Measurements from ENCODE around the gene MTUS2.
"Not testable (repeated sequence)": the region's sequence is repeated elsewhere in the genome, so short reads cannot be mapped to it uniquely, and the experiment has no call there.

The MTUS2 gene

DNA sequence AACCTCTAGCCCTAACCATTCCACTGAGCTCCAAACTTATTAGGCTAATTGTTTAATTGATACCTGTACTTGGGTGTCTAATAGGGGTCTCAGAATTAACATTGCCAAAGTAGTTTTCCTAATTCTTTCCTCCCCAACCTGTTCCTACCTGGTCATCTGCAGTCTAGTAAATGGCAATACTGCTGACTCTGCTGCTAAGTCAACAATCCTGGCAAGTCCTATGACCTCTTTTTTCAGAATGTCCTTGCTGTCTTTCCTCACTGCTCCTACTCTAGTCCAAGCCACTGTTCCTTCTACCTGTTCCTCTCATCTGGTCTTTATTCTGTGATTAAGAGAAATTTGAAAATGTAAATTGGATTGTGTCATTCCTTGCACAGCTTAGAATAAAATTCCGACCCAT, 143.9 kb downstream of the MTUS2 start:
- no peak for DNase-seq

- DNase-seq: no peak
These were observed 144.7 kb downstream of the MTUS2 start for GRCh38 chr13:28964803-28965202.

GRCh38 chr13:28967029-28967915, 147.1 kb downstream of the MTUS2 start:
- DNase-seq: no peak

DNA sequence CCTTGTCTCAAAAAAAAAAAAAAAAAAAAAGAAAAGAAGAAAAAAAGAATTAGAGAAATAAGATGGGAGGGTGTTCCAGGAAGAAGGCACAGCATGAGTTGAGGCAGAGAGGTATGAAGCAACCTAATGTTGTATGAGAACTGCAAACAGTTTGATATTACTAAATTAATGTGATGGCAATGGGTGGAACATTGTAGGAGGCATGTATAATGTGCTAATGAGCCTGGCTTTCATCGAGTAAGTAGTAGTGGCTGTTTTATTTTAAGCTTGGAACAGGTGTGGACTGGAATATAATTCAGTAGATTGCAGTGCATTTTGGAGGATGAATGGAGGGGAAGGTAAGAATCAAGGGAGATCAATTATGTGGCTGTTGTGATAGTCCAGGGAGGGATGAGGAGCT, 156.1 kb downstream of the MTUS2 start:
- no peak for DNase-seq

DNA sequence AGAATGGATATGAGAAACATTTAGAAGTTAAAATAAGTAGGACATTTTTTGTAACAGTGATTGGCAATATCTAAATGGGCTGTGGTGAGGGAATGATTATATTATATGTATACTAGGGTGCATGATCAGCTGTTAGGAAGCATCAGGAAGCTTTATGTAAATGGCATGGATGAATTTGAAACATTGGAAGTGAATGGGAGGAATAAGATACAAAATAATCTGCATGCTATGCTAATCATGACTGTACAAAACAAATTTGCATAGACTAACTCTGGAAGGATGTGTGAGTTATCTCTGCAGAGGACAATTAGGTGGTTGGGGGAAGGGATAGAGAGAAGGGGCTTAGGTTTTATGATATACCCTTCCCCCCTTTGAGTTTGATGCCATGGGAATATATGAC, 156.5 kb downstream of the MTUS2 start:
- no peak for DNase-seq

DNA sequence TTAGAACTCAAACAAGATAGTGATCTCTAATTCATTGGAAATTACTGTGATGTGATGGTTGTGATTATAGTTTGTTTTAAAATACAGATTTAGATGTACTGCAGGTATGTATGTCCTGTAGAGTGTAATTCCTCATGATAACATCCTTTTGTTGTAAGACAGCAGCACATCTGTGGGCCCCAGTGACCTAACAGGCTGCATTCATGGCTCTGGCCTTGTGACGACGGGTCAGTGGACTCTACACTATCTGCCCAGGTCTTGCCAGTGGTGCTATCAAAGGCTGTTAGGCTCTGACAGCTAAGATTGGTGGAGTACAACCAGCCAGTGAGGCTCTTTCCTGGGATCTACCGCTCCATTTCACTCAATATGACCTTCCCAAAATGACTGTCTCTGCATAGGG, 158.4 kb downstream of the MTUS2 start:
- DNase-seq: no peak

GRCh38 chr13:28981530-28981929, 161.4 kb downstream of the MTUS2 start:
- DNase-seq: no peak

DNA sequence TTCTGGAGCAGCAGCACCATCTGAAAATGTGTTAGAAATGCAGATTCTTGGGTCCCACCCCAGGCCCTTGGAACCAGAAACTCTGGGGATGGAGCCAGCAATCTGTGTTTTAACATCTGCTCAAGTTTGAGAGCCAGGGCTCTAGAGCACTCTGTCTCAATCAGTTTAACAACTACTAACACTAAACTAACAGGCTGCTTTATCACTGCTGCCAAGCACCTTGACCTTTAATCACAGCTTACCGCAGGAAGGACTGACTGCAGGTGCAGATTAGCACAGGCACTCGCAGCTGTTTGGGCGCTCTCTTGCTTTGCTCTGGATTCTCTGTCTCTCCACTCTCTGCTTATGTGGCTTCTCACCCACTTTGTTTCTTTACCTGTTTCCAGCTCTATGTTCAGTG, 163.5 kb downstream of the MTUS2 start:
- DNase-seq: no peak

DNA sequence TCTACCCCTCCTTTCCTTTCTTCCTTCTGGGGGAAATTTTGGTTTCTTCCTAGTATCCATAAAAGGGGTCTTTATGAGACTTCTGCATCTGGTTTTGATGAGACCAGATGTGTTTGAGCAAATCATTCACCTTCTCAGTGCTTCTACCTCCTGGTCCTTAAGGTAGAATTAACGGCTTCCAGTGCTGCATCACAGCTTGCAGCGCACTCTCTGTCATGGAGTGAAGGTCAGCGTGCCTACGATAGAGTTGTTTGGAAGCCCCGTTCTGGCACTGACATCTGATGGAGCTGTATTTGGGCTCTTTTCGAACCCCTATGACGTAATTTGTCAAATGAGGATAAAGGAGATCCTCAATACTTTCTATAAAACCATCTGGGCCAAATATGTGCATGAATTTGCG, 164.2 kb downstream of the MTUS2 start:
- DNase-seq: no peak

DNA sequence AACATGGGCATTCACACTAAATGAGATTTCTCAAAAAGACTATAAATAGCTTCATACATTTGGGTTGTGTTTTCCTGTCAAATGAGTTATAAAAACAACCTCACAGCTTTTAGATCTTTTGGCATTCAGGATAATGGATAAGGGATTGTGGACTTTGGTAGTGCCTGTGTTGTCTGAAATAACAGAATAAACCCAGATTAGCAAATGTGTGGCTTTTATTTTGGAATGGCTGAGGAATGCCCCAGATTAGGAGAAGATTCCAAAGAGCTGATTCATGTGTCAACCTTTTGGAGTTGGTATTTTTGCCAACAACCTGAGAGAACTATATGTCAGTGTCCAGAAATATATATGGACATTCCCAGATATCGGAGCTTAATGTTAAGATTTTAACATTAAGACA, 164.7 kb downstream of the MTUS2 start:
- DNase-seq: no peak

DNA sequence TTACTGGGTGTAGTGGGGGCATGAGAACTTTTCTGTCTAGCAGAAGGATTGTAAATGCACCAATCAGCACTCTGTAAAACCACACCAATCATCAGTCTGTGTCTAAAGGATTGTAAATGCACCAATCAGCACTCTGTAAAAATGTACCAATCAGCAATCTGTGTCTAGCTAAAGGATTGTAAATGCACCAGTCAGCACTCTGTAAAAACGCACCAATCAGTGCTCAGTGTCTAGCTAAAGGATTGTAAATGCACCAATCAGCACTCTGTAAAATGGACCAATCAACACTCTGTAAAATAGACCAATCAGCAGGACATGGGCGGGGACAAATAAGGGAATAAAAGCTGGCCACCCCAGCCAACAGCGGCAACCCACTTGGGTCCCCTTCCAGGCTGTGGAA, 170.2 kb downstream of the MTUS2 start:
- DNase-seq: not testable (repeated sequence)

DNA sequence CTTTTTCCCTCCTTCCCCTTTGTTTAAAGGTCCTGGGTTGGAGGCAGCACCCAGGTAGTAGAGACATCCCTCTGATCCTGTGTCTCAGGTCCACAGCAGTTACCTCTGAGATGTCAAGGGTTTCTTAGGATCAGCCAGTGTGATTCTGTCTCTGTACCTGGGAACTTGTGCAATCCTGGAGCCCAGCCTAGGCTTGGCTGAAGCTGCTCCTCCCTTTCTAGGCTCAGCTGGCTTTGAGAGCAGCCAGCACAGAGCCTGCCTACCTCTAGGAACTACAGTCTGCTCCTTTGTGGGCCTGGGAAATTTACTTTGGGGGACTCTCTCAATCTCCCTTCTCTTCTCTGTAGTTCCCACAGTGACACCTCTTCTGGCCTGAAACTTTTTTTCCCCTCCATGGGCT, 171.6 kb downstream of the MTUS2 start:
- no peak for DNase-seq

GRCh38 chr13:29000826-29001225, 180.7 kb downstream of the MTUS2 start:
- no peak for DNase-seq

DNA sequence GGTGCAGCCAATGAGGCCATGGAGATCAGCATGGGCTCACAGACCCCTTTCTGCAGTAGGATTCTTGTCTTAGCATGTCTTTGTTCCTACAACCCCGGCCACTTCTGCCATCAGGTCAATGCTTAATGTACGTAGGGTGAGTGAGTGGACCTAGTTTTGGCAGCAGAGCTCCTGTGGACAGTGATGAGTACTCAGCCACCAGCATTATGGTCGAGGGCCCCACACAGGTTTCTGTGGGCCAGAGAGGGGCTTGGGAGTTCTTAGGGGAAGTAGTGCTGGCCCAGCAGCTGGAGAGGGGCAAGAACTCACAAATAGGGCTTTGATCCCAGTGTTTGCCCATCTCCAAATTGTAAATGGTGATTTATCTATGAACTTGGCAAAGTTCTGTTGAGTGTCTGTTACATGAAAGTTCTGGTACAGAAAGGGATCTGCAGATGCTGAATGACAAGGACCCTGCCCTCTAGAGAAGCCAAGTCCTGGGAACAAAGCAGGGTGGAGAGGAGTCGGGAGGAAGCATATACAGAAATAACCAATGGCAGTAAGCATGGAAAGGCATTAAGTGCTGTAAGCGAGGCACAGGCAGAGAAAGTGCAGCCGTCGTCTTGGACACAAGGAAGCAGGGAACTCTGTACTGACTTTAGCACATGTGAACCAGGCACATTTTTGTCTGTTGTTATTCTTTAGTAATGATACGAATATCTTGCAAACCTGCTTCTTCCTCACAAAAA, 185.1 kb downstream of the MTUS2 start:
- no peak for DNase-seq

DNA sequence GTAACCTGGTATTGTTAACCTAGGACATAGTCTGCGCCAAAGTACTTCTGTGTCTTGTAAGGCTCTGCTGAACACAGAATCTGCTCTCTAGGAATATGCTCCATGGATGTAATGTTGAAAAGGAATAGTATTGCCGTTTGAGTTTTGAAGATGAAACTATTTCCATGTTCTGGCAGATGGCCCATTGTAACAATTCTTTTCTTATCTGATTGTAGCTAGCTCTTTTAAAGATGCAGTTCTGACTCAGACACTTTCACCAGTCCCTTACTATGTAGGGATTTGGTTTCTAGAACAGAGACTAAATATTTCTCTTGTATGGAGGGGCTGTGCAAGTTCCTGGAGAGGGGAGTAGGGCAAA, 185.6 kb downstream of the MTUS2 start:
- DNase-seq: no peak

DNA sequence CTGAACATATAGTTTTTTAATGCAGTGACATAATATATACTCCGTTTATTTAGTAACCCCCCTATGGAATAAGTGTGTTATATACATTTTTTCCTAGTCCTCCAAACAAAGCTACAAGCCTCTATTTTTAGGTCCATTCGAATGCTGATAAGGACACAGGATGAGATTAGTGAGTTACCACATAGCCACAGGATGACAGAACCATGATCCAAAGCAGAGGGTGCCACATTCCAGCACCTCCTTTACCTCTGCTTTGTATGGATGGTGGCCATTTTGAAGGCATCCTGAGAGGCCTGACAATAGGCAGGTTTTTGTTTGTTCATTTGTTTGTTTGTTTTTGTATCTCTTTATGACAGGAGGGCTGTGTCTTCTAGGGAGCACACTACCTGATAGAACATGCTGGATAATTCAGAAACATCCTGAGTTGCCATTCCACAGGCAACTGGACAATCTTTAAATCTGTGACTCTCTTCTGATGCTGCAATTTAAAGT, 186.3 kb downstream of the MTUS2 start:
- no peak for DNase-seq

GRCh38 chr13:29008296-29008695, 188.2 kb downstream of the MTUS2 start:
- no peak for DNase-seq

DNA sequence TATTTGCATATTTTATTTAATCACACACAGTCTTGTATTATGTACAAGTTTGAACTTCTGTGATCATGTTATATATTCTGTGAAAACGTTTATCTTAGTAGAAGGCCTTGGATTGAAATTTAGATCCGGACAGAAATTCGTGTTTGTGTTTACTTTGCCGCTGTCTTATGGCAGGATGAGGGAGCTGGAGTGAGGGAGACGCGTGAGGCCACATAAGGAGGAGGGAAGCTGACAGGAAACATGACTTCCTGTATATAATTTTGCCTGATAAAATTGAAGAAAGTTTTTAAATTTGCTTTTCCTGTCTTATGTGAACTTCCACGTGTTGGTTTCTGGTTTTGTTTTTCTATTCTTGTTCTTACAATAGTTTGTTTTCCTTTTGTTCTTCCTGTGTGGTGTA, 200.2 kb downstream of the MTUS2 start:
- DNase-seq: no peak

GRCh38 chr13:29021311-29021710, 201.2 kb downstream of the MTUS2 start:
- no peak for DNase-seq

- no peak for DNase-seq
These were observed 201.6 kb downstream of the MTUS2 start for GRCh38 chr13:29021717-29022116.

DNA sequence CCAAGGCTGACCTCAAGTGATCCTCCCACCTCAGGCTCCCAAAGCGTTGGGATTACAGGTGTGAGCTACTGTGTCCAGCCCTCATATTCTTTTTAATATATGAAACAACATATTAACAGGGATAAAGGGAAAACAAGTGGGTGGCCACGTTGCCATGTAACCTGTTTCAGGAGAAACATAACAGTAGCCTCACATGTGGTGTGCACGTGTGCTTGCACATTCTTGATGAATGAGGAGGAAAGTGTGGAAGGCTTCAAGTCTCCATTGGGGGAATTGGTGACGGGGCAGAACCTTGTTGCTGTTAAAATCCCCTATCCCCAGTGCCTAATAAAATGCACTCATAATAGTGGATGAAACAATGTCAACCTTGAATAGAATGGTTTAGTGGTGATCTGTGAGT, 202.3 kb downstream of the MTUS2 start:
- DNase-seq: no peak

- no peak for DNase-seq
These were observed 202.8 kb downstream of the MTUS2 start for GRCh38 chr13:29022968-29023367.

GRCh38 chr13:29024783-29025182, 204.6 kb downstream of the MTUS2 start:
- DNase-seq: no peak

GRCh38 chr13:29028868-29029267, 208.7 kb downstream of the MTUS2 start:
- no peak for DNase-seq

All from hippocampal formation (tissue), 2 donors.